RWPE2 (cell line): Measurements from ENCODE around the gene FAM177A1.
A peak's percentile ranks its signal among the peaks of the same experiment; 100 is the strongest.
"Not testable (repeated sequence)": the region's sequence is repeated elsewhere in the genome, so short reads cannot be mapped to it uniquely, and the experiment has no call there.

Source experiments
- ATAC-seq: fragments of 200-7000 bp; cut with Tn5 transposase; 3 replicates; pipeline ENCODE4 v1.9.1; 2021; ENCODE audit warnings: low read depth
- DNase-seq: peaks from one replicate; pipeline ENCODE4 v3.0.0-alpha.2; 2020; ENCODE audit warnings: low spot score
- H3K27ac ChIP-seq: fragments of 450-650 bp; 2 replicates; pipeline ENCODE4 v1.5.1; 2017; ENCODE audit warnings: mild to moderate bottlenecking; ENCODE audit not compliant: poor library complexity, severe bottlenecking
- H3K27me3 ChIP-seq: fragments of 250-450 bp; sonication (Bioruptor Pico); 2 replicates; pipeline ENCODE4 v1.5.1; 2021; ENCODE audit warnings: mild to moderate bottlenecking, moderate library complexity; ENCODE audit not compliant: insufficient read depth, poor library complexity, severe bottlenecking
- H3K36me3 ChIP-seq: fragments of 250-450 bp; sonication (Bioruptor Pico); 2 replicates; pipeline ENCODE4 v1.5.1; 2020; ENCODE audit warnings: low read depth, mild to moderate bottlenecking, moderate library complexity
- H3K4me1 ChIP-seq: fragments of 250-450 bp; sonication (Bioruptor Pico); 2 replicates; pipeline ENCODE4 v1.5.1; 2021; ENCODE audit warnings: mild to moderate bottlenecking, moderate library complexity; ENCODE audit not compliant: insufficient read depth, poor library complexity, severe bottlenecking
- H3K4me3 ChIP-seq: fragments of 250-450 bp; sonication (Bioruptor Pico); 2 replicates; pipeline ENCODE4 v1.5.1; 2021; ENCODE audit warnings: mild to moderate bottlenecking, moderate library complexity; ENCODE audit not compliant: severe bottlenecking
- H3K9me3 ChIP-seq: fragments of 250-450 bp; sonication (Bioruptor Pico); 2 replicates; pipeline ENCODE4 v1.5.1; 2021; ENCODE audit warnings: mild to moderate bottlenecking, moderate library complexity; ENCODE audit not compliant: severe bottlenecking
- CTCF ChIP-seq: fragments of 450-650 bp; IDR thresholded peaks from one replicate; pipeline ENCODE4 v1.5.1; 2017; ENCODE audit warnings: mild to moderate bottlenecking, moderate library complexity; ENCODE audit not compliant: poor library complexity, severe bottlenecking

FAM177A1 gene

GRCh38 chr14:35079742-35080141, 33.7 kb downstream of the FAM177A1 start:
- DNase-seq, result no peak
- peaks cover 69% of the 10 kb centered on the region for H3K36me3 ChIP-seq
- no peak overlapping the region for H3K27ac ChIP-seq
- TF ChIP-seq CTCF, result no peak
- H3K27me3 ChIP-seq, result no peaks in the 10 kb centered on the region
- H3K4me1 ChIP-seq, result no peaks in the 10 kb centered on the region
- no peaks in the 10 kb centered on the region for H3K9me3 ChIP-seq
- no peak overlapping the region for H3K4me3 ChIP-seq
- ATAC-seq, result no peak

DNA sequence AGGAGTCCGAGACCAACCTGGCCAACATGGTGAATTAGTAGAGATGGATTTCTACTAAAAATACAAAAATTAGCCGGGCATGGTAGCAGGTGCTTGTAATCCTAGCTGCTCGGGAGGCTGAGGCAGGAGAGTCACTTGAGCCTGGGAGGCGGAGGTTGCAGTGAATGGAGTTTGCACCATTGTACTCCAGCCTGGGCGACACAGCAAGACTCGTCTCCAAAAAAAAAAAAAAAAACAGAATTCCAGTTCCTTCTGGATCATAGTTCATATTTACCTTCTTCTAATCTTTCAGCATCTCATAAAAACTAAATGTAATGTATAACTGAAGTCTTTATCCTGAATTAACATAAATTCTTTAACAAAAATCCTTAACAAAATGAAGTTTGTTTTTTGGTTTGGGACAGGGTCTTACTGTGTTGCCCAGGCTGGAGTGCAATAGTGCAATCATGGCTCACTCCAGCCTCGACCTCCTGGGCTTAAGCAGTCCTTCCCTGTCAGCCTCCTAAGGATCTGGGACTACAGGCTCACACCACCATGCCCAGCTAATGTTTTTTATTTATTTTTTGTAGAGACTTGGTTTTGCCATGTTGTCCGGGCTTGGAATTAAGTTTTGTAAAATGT, 37.6 kb downstream of the FAM177A1 start:
- H3K9me3 ChIP-seq, result no peaks in the 10 kb centered on the region
- no peak for DNase-seq
- no peak overlapping the region for H3K27ac ChIP-seq
- H3K4me1 ChIP-seq, result no peaks in the 10 kb centered on the region
- no peak for TF ChIP-seq CTCF
- H3K4me3 ChIP-seq, result no peak overlapping the region
- peaks cover 63% of the 10 kb centered on the region for H3K36me3 ChIP-seq
- no peaks in the 10 kb centered on the region for H3K27me3 ChIP-seq
- no peak for ATAC-seq

- Histone ChIP-seq H3K27ac (no peak overlapping the region), H3K4me3 (no peak overlapping the region), H3K36me3 (peaks cover 49% of the 10 kb centered on the region), H3K9me3 (no peaks in the 10 kb centered on the region), H3K27me3 (no peaks in the 10 kb centered on the region), H3K4me1 (no peaks in the 10 kb centered on the region)
- ATAC-seq (no peak), DNase-seq (no peak)
- TF ChIP-seq CTCF, result no peak
Observed at GRCh38 chr14:35085441-35085840, 39.4 kb downstream of the FAM177A1 start.

- Histone ChIP-seq H3K27ac (no peak overlapping the region), H3K4me1 (no peaks in the 10 kb centered on the region), H3K9me3 (no peaks in the 10 kb centered on the region), H3K36me3 (peaks cover 29% of the 10 kb centered on the region; the same call in 1 of the 2 replicates), H3K4me3 (no peak overlapping the region), H3K27me3 (no peaks in the 10 kb centered on the region)
- DNase-seq (no peak), ATAC-seq (peak; percentile 61; the same call in 2 of the 3 replicates)
- no peak for TF ChIP-seq CTCF
Observed at GRCh38 chr14:35088514-35088913, 42.4 kb downstream of the FAM177A1 start.

GRCh38 chr14:35094645-35095044, 48.6 kb downstream of the FAM177A1 start:
- H3K27me3 ChIP-seq, DNase-seq, H3K4me1 ChIP-seq, ATAC-seq, H3K27ac ChIP-seq, H3K9me3 ChIP-seq, H3K4me3 ChIP-seq: not testable (repeated sequence)
- peaks cover 38% of the 10 kb centered on the region for H3K36me3 ChIP-seq
